NCI-H1048 (cell line): Measurements from ENCODE around the gene PSEN1.

ENCODE experiments used
- DNase-seq: peaks from one replicate; lab custom pipeline; 2025; lab: John Stamatoyannopoulos, UW

The PSEN1 gene

GRCh38 chr14:73239393-73240241 is 103.3 kb downstream of the PSEN1 start:
- no peak for DNase-seq

GRCh38 chr14:73240816-73241480 is 104.6 kb downstream of the PSEN1 start:
- no peak for DNase-seq

DNA sequence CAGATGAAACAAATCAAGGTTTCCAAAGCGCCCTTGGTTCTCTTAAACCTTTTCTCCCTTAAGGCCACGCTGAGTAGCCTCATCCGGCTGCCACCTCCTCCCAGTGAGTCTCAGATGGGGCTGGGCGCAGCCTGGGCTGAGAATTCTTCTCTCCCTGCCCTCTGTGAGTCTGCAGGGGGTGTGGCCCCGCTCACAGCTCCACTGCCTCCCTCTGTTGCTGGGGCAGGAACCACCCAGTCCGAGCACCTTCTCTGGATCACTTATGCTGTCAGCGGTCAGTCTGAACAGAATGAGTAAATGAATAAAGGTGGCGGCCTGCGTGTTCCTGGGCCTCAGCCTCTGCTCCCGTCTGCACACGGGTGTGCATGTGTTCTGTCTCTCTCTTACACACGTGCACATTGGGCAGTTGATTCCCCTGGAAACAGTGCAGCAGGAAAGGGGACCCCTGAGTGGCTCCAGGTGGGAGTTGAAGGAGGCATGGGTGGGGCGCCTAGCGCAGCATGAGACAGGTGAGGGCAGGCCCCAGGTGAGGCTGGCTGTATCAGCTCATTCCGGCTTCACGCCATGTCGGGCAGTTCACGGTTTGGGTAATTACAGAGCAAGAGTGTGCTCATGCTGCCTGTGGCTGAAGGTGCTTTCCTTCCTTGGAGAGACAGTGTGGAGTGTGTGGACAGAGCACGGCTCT is 105.3 kb downstream of the PSEN1 start:
- DNase-seq: no peak

DNA sequence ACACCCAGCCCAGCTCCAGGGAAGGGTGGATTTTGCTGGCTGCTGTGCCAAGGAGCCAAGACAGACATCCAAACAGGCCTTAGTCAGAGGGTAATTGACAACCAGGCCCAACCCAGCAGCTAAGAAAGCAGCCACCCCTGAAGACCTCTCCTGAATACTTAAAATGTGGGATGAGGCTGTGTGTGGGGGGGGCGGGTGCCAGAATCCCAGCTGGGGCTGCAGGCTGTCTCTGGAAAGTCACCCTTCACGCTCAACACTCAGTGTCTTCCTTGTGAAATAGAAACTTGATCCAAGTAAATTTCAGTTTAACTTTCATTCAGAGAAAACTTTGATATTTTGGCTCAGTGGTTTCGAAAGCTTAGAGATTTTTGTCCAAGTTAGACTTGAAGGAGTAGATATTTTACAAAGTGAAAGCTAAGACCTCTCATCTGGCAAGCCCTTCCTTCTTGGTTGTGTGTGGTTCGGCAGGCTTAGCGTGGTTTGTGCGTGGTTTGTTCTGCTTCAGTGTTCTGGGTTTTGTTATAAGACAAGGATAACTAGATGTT is 106.1 kb downstream of the PSEN1 start:
- DNase-seq: no peak

GRCh38 chr14:73243341-73243740 is 107.0 kb downstream of the PSEN1 start:
- DNase-seq: no peak

- DNase-seq: no peak
These were observed 107.4 kb downstream of the PSEN1 start for GRCh38 chr14:73243748-73244147.

GRCh38 chr14:73244541-73245290 is 108.4 kb downstream of the PSEN1 start:
- no peak for DNase-seq

- DNase-seq: no peak
These were observed 109.4 kb downstream of the PSEN1 start for GRCh38 chr14:73245480-73246325.

- no peak for DNase-seq
These were observed 110.3 kb downstream of the PSEN1 start for GRCh38 chr14:73246387-73247150.

GRCh38 chr14:73248108-73248868 is 112.0 kb downstream of the PSEN1 start:
- no peak for DNase-seq

GRCh38 chr14:73249108-73249507 is 112.8 kb downstream of the PSEN1 start:
- DNase-seq: no peak

- DNase-seq: no peak
These were observed 113.4 kb downstream of the PSEN1 start for GRCh38 chr14:73249564-73250316.

DNA sequence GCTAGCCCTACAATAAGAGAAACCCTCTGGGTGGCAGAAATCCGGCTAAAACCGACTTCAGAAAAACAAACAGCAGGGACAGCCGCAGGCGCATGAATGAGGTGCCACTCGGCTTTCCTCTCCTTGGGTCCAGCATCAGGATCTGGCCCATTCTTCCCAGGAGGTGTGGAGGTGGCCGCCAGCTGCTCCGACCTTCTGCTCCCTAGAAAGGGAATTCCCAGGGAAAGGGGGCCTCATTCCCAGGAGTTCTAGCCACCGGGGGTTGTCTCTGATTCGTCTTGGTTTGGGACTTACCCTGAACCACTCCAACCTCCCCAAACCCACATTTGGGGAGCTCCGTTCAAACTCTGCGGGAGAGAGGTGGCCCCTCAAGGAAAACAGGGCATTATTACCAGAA is 114.0 kb downstream of the PSEN1 start:
- DNase-seq: no peak

- DNase-seq: no peak
These were observed 114.6 kb downstream of the PSEN1 start for GRCh38 chr14:73250781-73251500.

- no peak for DNase-seq
These were observed 115.4 kb downstream of the PSEN1 start for GRCh38 chr14:73251516-73252215.

DNA sequence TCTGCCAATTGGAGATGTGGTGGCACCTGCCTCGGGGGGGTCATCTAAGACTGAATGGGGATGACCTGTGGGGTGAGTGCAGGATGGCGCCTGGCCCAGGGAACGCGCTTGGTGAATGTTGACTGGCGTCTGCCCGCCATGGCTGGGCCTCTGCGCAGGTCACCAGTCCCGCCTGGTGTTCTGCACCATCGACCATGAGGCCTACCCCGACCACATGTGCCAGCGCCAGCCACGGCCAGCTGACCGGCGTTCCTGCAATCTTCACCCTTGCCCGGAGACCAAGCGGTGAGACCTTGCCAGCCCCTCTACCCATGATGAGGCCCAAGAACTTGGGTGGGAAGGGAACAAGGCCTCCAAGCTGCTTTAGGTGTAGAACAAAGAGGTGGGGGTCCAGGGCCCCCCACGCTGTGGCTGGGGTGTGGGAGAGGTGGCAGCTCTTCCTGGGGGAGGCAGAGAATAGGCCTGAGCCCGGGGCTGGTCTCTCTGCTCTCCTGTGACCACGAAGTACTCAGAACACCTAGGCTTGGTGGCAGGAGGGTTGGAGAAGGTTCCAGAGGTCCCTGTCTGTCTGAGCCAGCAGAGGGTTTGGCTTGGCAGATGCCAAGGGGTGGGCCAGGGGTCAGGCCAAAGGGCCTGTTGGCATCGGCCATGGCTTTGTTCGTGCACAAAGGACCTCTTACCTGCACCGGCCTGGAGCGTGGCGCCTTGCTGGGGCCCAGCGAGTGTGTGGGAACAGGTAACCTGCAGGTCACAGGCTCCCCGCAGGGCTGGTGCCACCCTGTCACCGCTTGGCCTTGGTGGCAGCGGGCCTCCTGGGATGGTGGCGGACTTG is 116.4 kb downstream of the PSEN1 start:
- no peak for DNase-seq

- DNase-seq: no peak
These were observed 117.0 kb downstream of the PSEN1 start for GRCh38 chr14:73253323-73253610.
